Large intestine (tissue), 3 donors: ENCODE results near the gene SLC30A1. TPM values are rescaled to one million over a fixed set of nuclear protein-coding genes. Genes with fewer than 3 reads are reported as not detected.

Experiments used
- DNase-seq, 2 donors: peaks; one replicate each; pipeline versions ENCODE4 v3.0.0 to v3.0.0-alpha.2; 2013
- H3K27ac ChIP-seq: one replicate; pipeline ENCODE4 v1.5.1; 2013; ENCODE audit warnings: low read length
- H3K27me3 ChIP-seq: 2 replicates; pipeline ENCODE4 v1.6.1; 2013; ENCODE audit warnings: low read length; ENCODE audit not compliant: control insufficient read depth, insufficient read depth
- H3K36me3 ChIP-seq: 2 replicates; pipeline ENCODE4 v1.6.1; 2013; ENCODE audit warnings: low read length; ENCODE audit not compliant: control insufficient read depth, insufficient read depth
- H3K4me1 ChIP-seq: one replicate; pipeline ENCODE4 v1.6.1; 2013; ENCODE audit warnings: low read length; ENCODE audit not compliant: control insufficient read depth, insufficient read depth
- H3K4me3 ChIP-seq: one replicate; pipeline ENCODE4 v1.5.1; 2013; ENCODE audit warnings: low read length
- H3K9me3 ChIP-seq: one replicate; pipeline ENCODE4 v1.6.1; 2013; ENCODE audit warnings: mild to moderate bottlenecking, low read depth, low read length, moderate library complexity; ENCODE audit not compliant: control insufficient read depth
- WGBS: methylation state at CpG from one replicate; pipeline ENCODE4 v1.1.5; 2013; ENCODE audit warnings: low lambda C conversion rate; ENCODE audit not compliant: insufficient coverage; 5-methylcytosine and 5-hydroxymethylcytosine counted together
- polyA plus RNA-seq: library from polyadenylated mRNA; unstranded; fragments of 120-200 nt; gene quantifications from one replicate; pipeline ENCODE4 v1.2.1, GENCODE V29; 2013

SLC30A1 gene
- polyA plus RNA-seq, 1 donor = 94.5 TPM

DNA sequence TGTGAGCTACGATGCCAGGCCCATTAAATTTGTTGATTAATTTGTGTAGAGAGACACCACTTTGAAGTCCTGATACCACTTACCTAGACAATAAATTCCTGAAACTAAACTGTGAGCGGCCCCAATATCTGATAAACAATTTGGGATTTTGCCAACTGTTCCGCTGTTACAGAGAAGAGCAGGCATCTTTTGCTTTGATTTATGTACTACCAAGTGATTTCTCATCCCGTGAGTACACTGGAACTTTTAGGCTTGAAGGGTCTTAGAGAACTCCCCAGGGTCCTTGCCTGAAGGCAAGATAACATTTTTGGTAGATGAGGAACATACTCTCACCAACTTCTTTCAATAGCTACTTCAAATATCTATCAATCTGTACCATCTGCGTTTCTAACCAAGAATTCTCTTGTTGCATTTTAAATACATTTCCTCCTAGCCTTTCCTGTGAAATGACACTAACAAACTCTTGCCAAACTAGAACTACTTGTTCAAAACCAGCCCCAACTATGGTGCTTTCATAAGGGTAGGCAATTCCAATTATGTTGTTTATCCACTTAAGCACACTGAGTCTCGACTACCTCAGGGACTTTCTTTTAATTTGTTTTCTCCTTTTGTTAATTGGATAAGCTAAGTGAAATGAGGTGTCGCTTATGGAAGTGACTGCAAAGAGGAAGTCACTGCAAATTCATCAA, 23.2 kb upstream of the SLC30A1 start:
- Histone ChIP-seq H3K4me1 (peaks cover 20% of the 10 kb centered on the region), H3K4me3 (no peak overlapping the region), H3K27ac (peak overlapping the region; percentile 2), H3K27me3 (no peaks in the 10 kb centered on the region), H3K36me3 (no peaks in the 10 kb centered on the region), H3K9me3 (no peaks in the 10 kb centered on the region)
- 60% methylated on average over 1 of the region's 7 CpGs for WGBS
- peak in 1 of 2 donors; percentile 30 for DNase-seq

DNA sequence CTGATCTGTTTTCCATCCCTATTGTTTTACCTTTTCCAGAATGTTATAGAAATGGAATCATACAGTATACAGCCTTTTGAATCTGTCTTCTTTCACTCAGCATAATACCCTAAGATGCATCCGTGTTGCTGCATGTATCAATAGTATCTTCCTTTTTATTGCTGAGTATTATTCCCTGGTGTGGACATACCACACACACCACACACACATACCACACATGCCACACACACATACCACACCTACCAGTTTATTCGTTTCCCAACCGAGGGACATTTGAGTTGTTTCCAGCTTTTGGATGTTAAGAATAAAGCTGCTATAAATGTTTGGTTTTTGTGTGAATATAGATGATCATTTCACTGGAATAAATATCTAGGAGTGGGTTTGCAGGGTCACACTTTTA, 22.2 kb upstream of the SLC30A1 start:
- no peak overlapping the region for H3K27ac ChIP-seq
- no peak overlapping the region for H3K4me3 ChIP-seq
- no CpG with 5 or more reads among the region's 3 CpGs for WGBS
- H3K27me3 ChIP-seq = no peaks in the 10 kb centered on the region
- H3K9me3 ChIP-seq = no peaks in the 10 kb centered on the region
- no peak for DNase-seq
- no peaks in the 10 kb centered on the region for H3K36me3 ChIP-seq
- peaks cover 24% of the 10 kb centered on the region for H3K4me1 ChIP-seq

DNA sequence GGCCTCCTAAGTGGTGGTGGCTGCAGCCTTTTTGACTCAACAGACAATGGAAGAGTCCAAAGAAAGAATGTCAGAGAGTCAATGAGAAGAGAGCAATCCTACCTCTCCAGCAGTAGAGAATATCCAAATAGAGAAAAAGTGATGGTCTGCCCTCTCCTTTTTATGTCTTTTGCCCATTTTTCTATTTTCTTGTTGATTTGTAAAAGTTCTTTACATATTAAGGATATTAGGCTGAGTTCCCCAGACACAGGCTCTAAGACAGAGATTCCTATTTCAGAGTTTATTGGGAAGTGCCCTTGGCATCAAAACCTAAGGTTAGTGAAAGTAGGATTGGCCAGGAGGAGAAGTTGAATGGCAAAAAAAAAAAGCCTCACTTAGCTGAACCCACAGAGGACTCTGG, 20.3 kb upstream of the SLC30A1 start:
- Histone ChIP-seq H3K36me3 (no peaks in the 10 kb centered on the region), H3K27me3 (no peaks in the 10 kb centered on the region), H3K9me3 (no peaks in the 10 kb centered on the region), H3K4me3 (no peak overlapping the region), H3K4me1 (peaks cover 26% of the 10 kb centered on the region), H3K27ac (no peak overlapping the region)
- DNase-seq = no peak

DNA sequence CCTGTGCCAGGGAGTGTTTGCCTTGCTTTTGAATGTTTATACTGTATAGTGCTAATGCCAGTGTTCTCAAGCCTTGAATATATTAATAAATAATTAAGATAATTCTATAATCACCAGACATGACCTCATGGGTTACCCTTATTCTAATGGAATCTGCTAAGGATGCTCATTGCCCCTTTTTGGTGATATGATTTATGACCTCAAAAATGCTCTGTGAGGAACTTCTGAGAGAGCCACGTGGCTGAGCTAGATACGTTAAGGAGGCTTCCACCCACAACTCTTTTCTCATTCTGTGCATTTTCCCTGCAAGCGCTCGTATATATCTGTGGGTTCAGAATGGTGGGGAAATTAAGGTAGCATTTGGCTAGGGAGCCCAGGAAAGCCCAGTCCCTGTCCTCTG, 19.6 kb upstream of the SLC30A1 start:
- H3K27ac ChIP-seq = no peak overlapping the region
- H3K36me3 ChIP-seq = no peaks in the 10 kb centered on the region
- peaks cover 19% of the 10 kb centered on the region for H3K4me1 ChIP-seq
- no peak for DNase-seq
- WGBS = 92% methylated on average over 2 of the region's 4 CpGs
- H3K27me3 ChIP-seq = no peaks in the 10 kb centered on the region
- H3K4me3 ChIP-seq = no peak overlapping the region
- no peaks in the 10 kb centered on the region for H3K9me3 ChIP-seq

DNA sequence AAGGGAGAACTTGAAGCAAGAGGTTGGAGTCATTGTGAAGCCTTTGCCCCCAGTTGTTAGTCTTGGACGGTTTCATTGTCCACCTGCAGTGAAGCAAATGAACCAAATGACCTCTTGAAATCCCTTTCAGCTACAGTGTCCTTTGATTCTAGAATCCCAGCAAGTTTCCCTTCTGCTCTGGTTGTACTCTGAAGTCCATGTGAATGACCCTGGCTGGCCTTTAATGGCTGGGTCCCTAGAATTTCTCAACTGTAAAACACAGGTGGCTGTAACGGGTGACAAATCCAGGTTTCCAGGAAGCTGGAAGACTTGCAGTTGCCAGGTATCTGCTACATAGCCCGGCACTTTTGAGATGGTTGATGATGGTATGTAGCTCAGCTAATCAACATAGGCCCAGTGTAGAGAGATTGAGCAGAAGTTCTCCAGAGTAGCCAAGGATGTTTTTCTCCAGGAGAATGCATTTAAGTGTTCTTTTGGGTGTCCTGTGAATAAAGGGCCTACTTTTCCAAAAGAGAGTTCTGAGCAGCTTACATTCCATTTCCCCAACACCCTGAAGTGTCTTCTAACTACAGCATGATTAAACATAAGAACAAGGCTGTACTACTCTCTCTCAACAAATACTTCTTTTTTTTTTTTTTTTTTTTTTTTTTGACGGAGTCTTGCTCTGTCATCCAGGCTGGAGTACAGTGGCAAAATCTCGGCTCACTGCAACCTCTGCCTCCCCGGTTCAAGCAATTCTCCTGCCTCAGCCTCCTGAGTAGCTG, 17.6 kb upstream of the SLC30A1 start:
- DNase-seq = peak in 1 of 2 donors; percentile 64
- H3K27me3 ChIP-seq = no peaks in the 10 kb centered on the region
- H3K4me1 ChIP-seq = peaks cover 6% of the 10 kb centered on the region
- H3K9me3 ChIP-seq = no peaks in the 10 kb centered on the region
- WGBS = no CpG with 5 or more reads among the region's 6 CpGs
- H3K36me3 ChIP-seq = no peaks in the 10 kb centered on the region
- no peak overlapping the region for H3K4me3 ChIP-seq
- no peak overlapping the region for H3K27ac ChIP-seq

DNA sequence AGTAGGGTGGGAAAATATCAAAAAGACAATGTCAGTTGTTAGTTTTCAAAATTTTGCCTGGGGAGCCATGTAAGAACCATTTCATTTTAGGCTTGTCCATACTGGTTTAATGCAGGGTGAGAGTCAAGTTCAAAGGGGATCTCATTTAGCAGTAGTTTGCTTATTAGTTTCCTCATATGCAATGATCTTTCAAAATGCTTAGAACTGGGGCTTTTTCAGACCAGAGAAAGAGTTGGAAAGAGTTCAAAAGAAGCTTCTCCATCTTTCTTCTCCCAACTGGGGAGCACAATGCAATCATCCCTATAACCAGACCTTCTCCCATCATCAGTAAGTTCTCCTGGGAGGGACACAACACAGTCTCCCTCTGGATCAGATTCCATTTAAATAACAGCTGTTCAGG, 16.5 kb upstream of the SLC30A1 start:
- Histone ChIP-seq H3K36me3 (no peaks in the 10 kb centered on the region), H3K27me3 (no peaks in the 10 kb centered on the region), H3K4me3 (no peak overlapping the region), H3K9me3 (no peaks in the 10 kb centered on the region), H3K4me1 (peaks cover 6% of the 10 kb centered on the region), H3K27ac (no peak overlapping the region)
- no peak for DNase-seq

DNA sequence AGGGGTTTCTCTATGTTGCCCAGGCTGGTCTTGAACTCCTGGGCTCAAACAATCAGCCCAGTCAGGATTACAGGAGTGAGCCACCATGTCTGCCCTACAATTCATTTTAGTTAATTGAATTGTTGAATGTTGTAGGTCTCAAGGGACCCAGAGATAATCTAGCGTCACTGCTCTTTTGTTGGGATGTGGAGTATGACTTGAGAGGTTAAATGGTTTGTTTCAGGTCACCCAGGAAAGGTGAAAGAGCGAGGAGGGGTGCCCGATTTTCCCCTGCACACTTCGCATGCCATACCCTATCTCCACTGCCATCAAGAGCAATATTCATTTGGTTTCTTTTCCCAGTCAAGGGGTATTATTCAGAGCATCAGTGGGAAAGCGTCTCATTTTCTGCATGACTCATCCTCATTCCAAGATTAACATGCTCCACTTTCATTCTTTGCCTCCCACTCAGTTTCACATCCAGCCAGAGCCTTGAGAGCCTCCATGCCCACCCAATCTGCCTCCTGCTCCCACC, 13.1 kb upstream of the SLC30A1 start:
- DNase-seq = no peak
- 0% methylated on average over 1 of the region's 5 CpGs for WGBS

DNA sequence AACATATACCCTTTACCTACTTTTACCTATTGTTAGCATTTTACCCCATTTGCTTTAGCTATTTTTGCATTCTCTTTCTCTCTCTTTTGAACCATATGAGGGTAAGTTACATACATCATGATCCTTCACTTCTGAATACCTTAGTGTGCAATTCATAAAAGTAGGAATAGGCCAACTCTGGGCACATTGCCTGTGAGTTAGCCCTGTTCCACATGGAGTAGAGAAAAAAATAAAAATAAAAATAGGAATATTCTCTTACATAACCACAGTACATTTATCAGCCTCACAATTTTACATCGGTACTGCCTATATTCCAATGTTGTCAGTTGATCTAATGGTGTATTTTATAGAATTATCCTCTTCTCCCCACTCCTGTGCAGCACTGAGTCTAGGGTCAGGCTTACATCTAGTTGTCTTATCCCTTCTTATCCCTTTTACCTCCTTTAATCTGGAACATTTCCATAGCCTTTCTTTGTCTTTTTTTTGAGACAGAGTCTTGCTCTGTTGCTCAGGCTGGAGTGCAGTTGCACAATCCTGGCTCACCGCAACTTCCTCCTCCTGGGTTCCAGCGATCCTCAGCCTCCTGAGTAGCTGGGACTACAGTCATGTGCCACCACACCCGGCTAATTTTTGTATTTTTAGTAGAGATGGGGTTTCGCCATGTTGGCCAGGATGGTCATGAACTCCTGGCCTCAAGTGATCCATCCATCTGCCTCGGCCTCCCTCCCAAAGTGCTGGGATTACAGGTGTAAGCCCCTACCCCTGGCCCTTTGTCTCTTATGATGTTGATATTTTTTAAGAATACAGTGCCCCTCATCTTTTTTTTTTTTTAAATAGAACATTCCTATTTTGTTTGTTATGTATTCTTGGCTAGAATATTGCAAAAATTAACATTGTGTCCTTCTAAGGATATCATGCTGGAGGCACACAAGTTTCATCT, 11.1 kb upstream of the SLC30A1 start:
- no peaks in the 10 kb centered on the region for H3K9me3 ChIP-seq
- no peak for DNase-seq
- no peak overlapping the region for H3K27ac ChIP-seq
- H3K4me3 ChIP-seq = no peak overlapping the region
- no peaks in the 10 kb centered on the region for H3K4me1 ChIP-seq
- 83% methylated on average over 1 of the region's 6 CpGs for WGBS
- no peaks in the 10 kb centered on the region for H3K36me3 ChIP-seq
- no peaks in the 10 kb centered on the region for H3K27me3 ChIP-seq

More for the DNA sequence above, 13.1 kb upstream of the SLC30A1 start:
- H3K9me3 ChIP-seq = no peaks in the 10 kb centered on the region
- H3K36me3 ChIP-seq = no peaks in the 10 kb centered on the region
- peaks cover 6% of the 10 kb centered on the region for H3K4me1 ChIP-seq
- no peak overlapping the region for H3K27ac ChIP-seq
- H3K27me3 ChIP-seq = no peaks in the 10 kb centered on the region
- no peak overlapping the region for H3K4me3 ChIP-seq

DNA sequence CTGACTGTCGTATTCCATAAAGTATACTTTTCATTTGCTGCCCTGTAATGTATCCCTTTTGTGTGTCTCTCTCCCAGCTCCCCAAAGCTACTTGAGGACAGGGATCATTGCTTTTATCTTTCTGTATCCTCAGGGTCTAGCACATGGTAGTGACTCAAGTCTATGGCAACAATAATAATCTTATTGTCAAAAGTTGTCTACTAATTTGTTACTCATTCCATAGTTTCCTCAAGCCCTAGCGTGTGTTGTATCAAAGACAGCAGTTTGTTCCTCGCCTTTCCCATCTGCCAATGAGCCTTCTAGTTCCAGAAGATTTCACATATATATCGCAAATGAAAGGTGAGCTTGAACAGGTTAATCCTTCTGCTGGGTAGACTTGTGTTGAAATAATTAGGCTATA, 9.8 kb upstream of the SLC30A1 start:
- WGBS = 80% methylated on average over 1 of the region's 4 CpGs
- DNase-seq = no peak

DNA sequence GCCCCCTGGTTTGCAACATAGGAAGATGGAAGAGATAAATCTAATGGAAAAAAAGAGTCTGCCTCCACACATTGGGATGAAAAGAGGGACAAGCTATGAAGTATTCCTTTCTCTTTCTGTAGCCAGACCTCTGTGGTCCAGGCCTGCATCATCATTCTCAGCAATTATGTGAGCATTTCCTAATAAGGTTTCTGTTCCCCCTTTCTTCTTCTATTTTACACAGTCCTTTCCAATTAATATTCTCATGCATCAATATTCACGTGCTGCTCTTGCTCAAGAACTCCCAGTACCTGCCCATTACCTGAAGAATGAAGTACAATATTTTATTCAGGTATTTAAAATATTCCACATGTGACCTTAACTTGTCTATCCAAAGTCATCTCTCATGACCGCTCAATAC, 8.2 kb upstream of the SLC30A1 start:
- H3K9me3 ChIP-seq = no peaks in the 10 kb centered on the region
- no peak overlapping the region for H3K27ac ChIP-seq
- DNase-seq = no peak
- H3K36me3 ChIP-seq = no peaks in the 10 kb centered on the region
- no peak overlapping the region for H3K4me3 ChIP-seq
- peaks cover 10% of the 10 kb centered on the region for H3K4me1 ChIP-seq
- WGBS = 89% methylated on average over 1 of the region's 2 CpGs
- no peaks in the 10 kb centered on the region for H3K27me3 ChIP-seq

More for the DNA sequence above, 9.8 kb upstream of the SLC30A1 start:
- H3K27ac ChIP-seq = no peak overlapping the region
- no peaks in the 10 kb centered on the region for H3K4me1 ChIP-seq
- no peaks in the 10 kb centered on the region for H3K36me3 ChIP-seq
- no peak overlapping the region for H3K4me3 ChIP-seq
- no peaks in the 10 kb centered on the region for H3K9me3 ChIP-seq
- H3K27me3 ChIP-seq = no peaks in the 10 kb centered on the region
